Stimulated activated effector memory CD8-positive, alpha-beta T cell treated with anti-CD3 and anti-CD28 coated beads, Interleukin-12 subunit alpha, Interleukin-12 subunit beta, amount 100 ng/mL, for 72 hours (primary cell): ENCODE measurements around the gene METTL8.
A peak's percentile ranks its signal among the peaks of the same experiment; 100 is the strongest.

ENCODE experiments used
- ATAC-seq: fragments of 150-1000 bp; cut with Tn5 transposase; 2 replicates; pipeline ENCODE4 v1.10.0; 2021
- DNase-seq, 2 donors: peaks; one replicate each; pipeline ENCODE4 v3.0.0; 2021 to 2022; ENCODE audit warnings: low spot score in 2 of 2
- H3K27ac Mint-ChIP-seq: one replicate; pipeline ENCODE4 v1.8.0; 2022; ENCODE audit warnings: mild to moderate bottlenecking, mixed read lengths
- H3K36me3 Mint-ChIP-seq: one replicate; pipeline ENCODE4 v1.8.0; 2022; ENCODE audit warnings: mild to moderate bottlenecking, mixed read lengths
- H3K4me1 Mint-ChIP-seq: one replicate; pipeline ENCODE4 v1.8.0; 2022; ENCODE audit warnings: mixed read lengths
- H3K4me3 Mint-ChIP-seq: one replicate; pipeline ENCODE4 v1.8.0; 2022; ENCODE audit warnings: mild to moderate bottlenecking, mixed read lengths
- H3K9me3 Mint-ChIP-seq: one replicate; pipeline ENCODE4 v1.8.0; 2022; ENCODE audit warnings: mixed read lengths

The METTL8 gene

GRCh38 chr2:171433763-171434012 lies at the start of gene METTL8:
TSS of gene METTL8 (minus strand) at chr2:171433990. CDS start at chr2:171392185, 41,805 bp downstream.
- Mint-ChIP-seq H3K27ac (peak within 1 kb of the TSS; percentile 95), H3K9me3 (no peaks in the 10 kb centered on the region), H3K4me1 (peaks cover 31% of the 10 kb centered on the region), H3K4me3 (peak within 1 kb of the TSS; percentile 89), H3K36me3 (peaks cover 43% of the 10 kb centered on the region)
- DNase-seq, result peak in 1 of 2 donors; percentile 93
- ATAC-seq, result no peak

GRCh38 chr2:171482877-171483276 lies 49.1 kb upstream of the METTL8 start:
- Mint-ChIP-seq H3K9me3 (no peaks in the 10 kb centered on the region), H3K36me3 (peaks cover 24% of the 10 kb centered on the region), H3K27ac (peak overlapping the region; percentile 5), H3K4me3 (no peak overlapping the region), H3K4me1 (peaks cover 19% of the 10 kb centered on the region)
- ATAC-seq, result no peak
- no peak for DNase-seq

GRCh38 chr2:171482308-171482707 lies 48.5 kb upstream of the METTL8 start:
- DNase-seq (no peak), ATAC-seq (no peak)
- Mint-ChIP-seq H3K4me1 (peaks cover 19% of the 10 kb centered on the region), H3K36me3 (peaks cover 28% of the 10 kb centered on the region), H3K27ac (peak overlapping the region; percentile 5), H3K9me3 (no peaks in the 10 kb centered on the region), H3K4me3 (no peak overlapping the region)

GRCh38 chr2:171480908-171481307 lies 47.1 kb upstream of the METTL8 start:
- Mint-ChIP-seq H3K36me3 (peaks cover 34% of the 10 kb centered on the region), H3K4me1 (peaks cover 19% of the 10 kb centered on the region), H3K27ac (no peak overlapping the region), H3K4me3 (no peak overlapping the region), H3K9me3 (no peaks in the 10 kb centered on the region)
- no peak for ATAC-seq
- DNase-seq, result no peak

GRCh38 chr2:171479154-171479814 lies 45.5 kb upstream of the METTL8 start:
- Mint-ChIP-seq H3K36me3 (peaks cover 43% of the 10 kb centered on the region), H3K4me1 (peaks cover 8% of the 10 kb centered on the region), H3K9me3 (no peaks in the 10 kb centered on the region), H3K4me3 (no peak overlapping the region), H3K27ac (no peak overlapping the region)
- ATAC-seq, result peak; percentile 74
- DNase-seq, result no peak

GRCh38 chr2:171478345-171478744 lies 44.6 kb upstream of the METTL8 start:
- H3K27ac Mint-ChIP-seq, result no peak overlapping the region
- H3K4me1 Mint-ChIP-seq, result peaks cover 8% of the 10 kb centered on the region
- DNase-seq (no peak), ATAC-seq (no peak)
- no peak overlapping the region for H3K4me3 Mint-ChIP-seq
- H3K9me3 Mint-ChIP-seq, result no peaks in the 10 kb centered on the region
- peaks cover 50% of the 10 kb centered on the region for H3K36me3 Mint-ChIP-seq

- Mint-ChIP-seq H3K27ac (no peak overlapping the region), H3K4me1 (no peaks in the 10 kb centered on the region)
Observed at GRCh38 chr2:171475979-171476378, 42.2 kb upstream of the METTL8 start.

GRCh38 chr2:171470129-171470528 lies 36.3 kb upstream of the METTL8 start:
- Mint-ChIP-seq H3K4me3 (no peak overlapping the region), H3K36me3 (peaks cover 62% of the 10 kb centered on the region), H3K27ac (no peak overlapping the region), H3K4me1 (no peaks in the 10 kb centered on the region), H3K9me3 (no peaks in the 10 kb centered on the region)
- no peak for DNase-seq
- no peak for ATAC-seq

More at GRCh38 chr2:171475979-171476378, 42.2 kb upstream of the METTL8 start:
- no peaks in the 10 kb centered on the region for H3K9me3 Mint-ChIP-seq
- ATAC-seq, result no peak
- DNase-seq, result no peak
- H3K36me3 Mint-ChIP-seq, result peaks cover 52% of the 10 kb centered on the region
- no peak overlapping the region for H3K4me3 Mint-ChIP-seq

GRCh38 chr2:171469176-171469575 lies 35.4 kb upstream of the METTL8 start:
- DNase-seq, result no peak
- Mint-ChIP-seq H3K9me3 (no peaks in the 10 kb centered on the region), H3K4me3 (no peak overlapping the region), H3K36me3 (peaks cover 56% of the 10 kb centered on the region), H3K4me1 (no peaks in the 10 kb centered on the region), H3K27ac (no peak overlapping the region)
- no peak for ATAC-seq

GRCh38 chr2:171460537-171460936 lies 26.7 kb upstream of the METTL8 start:
- Mint-ChIP-seq H3K9me3 (no peaks in the 10 kb centered on the region), H3K4me3 (no peak overlapping the region), H3K27ac (no peak overlapping the region), H3K36me3 (peaks cover 61% of the 10 kb centered on the region), H3K4me1 (no peaks in the 10 kb centered on the region)
- ATAC-seq (no peak), DNase-seq (no peak)

- Mint-ChIP-seq H3K9me3 (no peaks in the 10 kb centered on the region), H3K36me3 (peaks cover 68% of the 10 kb centered on the region), H3K27ac (no peak overlapping the region), H3K4me3 (no peak overlapping the region), H3K4me1 (no peaks in the 10 kb centered on the region)
- ATAC-seq (no peak), DNase-seq (no peak)
Observed at GRCh38 chr2:171459498-171459897, 25.7 kb upstream of the METTL8 start.

GRCh38 chr2:171452773-171453172 lies 19.0 kb upstream of the METTL8 start:
- H3K4me1 Mint-ChIP-seq, result no peaks in the 10 kb centered on the region
- no peak overlapping the region for H3K4me3 Mint-ChIP-seq
- H3K9me3 Mint-ChIP-seq, result no peaks in the 10 kb centered on the region
- peaks cover 86% of the 10 kb centered on the region for H3K36me3 Mint-ChIP-seq
- ATAC-seq (no peak), DNase-seq (no peak)
- no peak overlapping the region for H3K27ac Mint-ChIP-seq

- H3K36me3 Mint-ChIP-seq, result peaks cover 96% of the 10 kb centered on the region
- ATAC-seq (no peak), DNase-seq (no peak)
- H3K4me3 Mint-ChIP-seq, result no peak overlapping the region
- H3K4me1 Mint-ChIP-seq, result no peaks in the 10 kb centered on the region
- H3K27ac Mint-ChIP-seq, result no peak overlapping the region
- H3K9me3 Mint-ChIP-seq, result no peaks in the 10 kb centered on the region
Observed at GRCh38 chr2:171451074-171451473, 17.3 kb upstream of the METTL8 start.

- Mint-ChIP-seq H3K4me1 (no peaks in the 10 kb centered on the region), H3K36me3 (peaks cover 99% of the 10 kb centered on the region), H3K4me3 (no peak overlapping the region), H3K9me3 (no peaks in the 10 kb centered on the region), H3K27ac (no peak overlapping the region)
- ATAC-seq (no peak), DNase-seq (no peak)
Observed at GRCh38 chr2:171447675-171448074, 13.9 kb upstream of the METTL8 start.

- peaks cover 10% of the 10 kb centered on the region for H3K4me1 Mint-ChIP-seq
- H3K27ac Mint-ChIP-seq, result no peak overlapping the region
- H3K4me3 Mint-ChIP-seq, result no peak overlapping the region
- peaks cover 99% of the 10 kb centered on the region for H3K36me3 Mint-ChIP-seq
- no peaks in the 10 kb centered on the region for H3K9me3 Mint-ChIP-seq
- DNase-seq, result no peak
- ATAC-seq, result no peak
Observed at GRCh38 chr2:171441470-171441869, 7.7 kb upstream of the METTL8 start.

- no peak overlapping the region for H3K4me3 Mint-ChIP-seq
- no peak overlapping the region for H3K27ac Mint-ChIP-seq
- ATAC-seq (no peak), DNase-seq (no peak)
- peaks cover 36% of the 10 kb centered on the region for H3K4me1 Mint-ChIP-seq
- H3K9me3 Mint-ChIP-seq, result no peaks in the 10 kb centered on the region
- H3K36me3 Mint-ChIP-seq, result peaks cover 69% of the 10 kb centered on the region
Observed at GRCh38 chr2:171436307-171436706, 2.5 kb upstream of the METTL8 start.
